CD14-positive monocyte (primary cell): ENCODE data around the gene MDN1. TPM values are rescaled to one million over a fixed set of nuclear protein-coding genes. Genes with fewer than 3 reads are reported as not detected.

Source experiments
- DNase-seq, 3 donors: peaks; one replicate each; pipeline ENCODE4 v3.0.0-alpha.2; 2011 to 2022
- H2AFZ ChIP-seq: 2 replicates; pipeline ENCODE4 v1.6.0; 2012; ENCODE audit warnings: mild to moderate bottlenecking, low read depth, low read length, inconsistent platforms; ENCODE audit not compliant: insufficient read depth, poor library complexity, severe bottlenecking
- H3K27ac ChIP-seq, 2 donors: 1 replicate in 1 of 2; 2 replicates in 1 of 2; pipeline ENCODE4 v1.5.1; 2012 to 2013; ENCODE audit warnings: low read length in 2 of 2, control low read depth in 1 of 2, inconsistent platforms in 1 of 2, low read depth in 1 of 2, mild to moderate bottlenecking in 1 of 2
- H3K27me3 ChIP-seq, 2 donors: one replicate each; pipeline versions ENCODE4 v1.6.0 to v1.6.1; 2011 to 2013; ENCODE audit warnings: low read length in 2 of 2; ENCODE audit not compliant: control insufficient read depth in 2 of 2, insufficient read depth in 2 of 2
- H3K36me3 ChIP-seq, 2 donors: replicated peaks in 1 of 2; 1 replicate in 1 of 2; 2 replicates in 1 of 2; pipeline versions ENCODE4 v1.5.1 to v1.6.1; 2012 to 2013; ENCODE audit warnings: low read length in 2 of 2, control low read depth in 1 of 2, inconsistent platforms in 1 of 2, mild to moderate bottlenecking in 1 of 2; ENCODE audit not compliant: insufficient read depth in 2 of 2, control insufficient read depth in 1 of 2
- H3K4me1 ChIP-seq, 2 donors: 1 replicate in 1 of 2; 2 replicates in 1 of 2; pipeline versions ENCODE4 v1.5.1 to v1.6.1; 2012 to 2013; ENCODE audit warnings: low read length in 2 of 2, control low read depth in 1 of 2, inconsistent platforms in 1 of 2, mild to moderate bottlenecking in 1 of 2, moderate library complexity in 1 of 2; ENCODE audit not compliant: insufficient read depth in 2 of 2, control insufficient read depth in 1 of 2
- H3K4me2 ChIP-seq: replicated peaks from 2 replicates; pipeline ENCODE3; 2012; ENCODE audit warnings: low read length, moderate library complexity, mild to moderate bottlenecking; ENCODE audit not compliant: poor library complexity, severe bottlenecking; ENCODE audit errors: extremely low read depth
- H3K4me3 ChIP-seq, 3 experiments: fragments of 200-600 bp in 1 of 3; sonication (generic) in 1 of 3; replicated peaks in 1 of 3; 1 replicate in 2 of 3; 2 replicates in 1 of 3; pipeline ENCODE4 v1.5.1; 2011 to 2013; ENCODE audit warnings: low read length in 3 of 3, mild to moderate bottlenecking in 3 of 3, control low read depth in 2 of 3, low read depth in 2 of 3, inconsistent platforms in 1 of 3, moderate library complexity in 1 of 3
- H3K79me2 ChIP-seq: 2 replicates; pipeline ENCODE4 v1.6.0; 2012; ENCODE audit warnings: mild to moderate bottlenecking, control low read depth, inconsistent platforms, low read length, moderate library complexity; ENCODE audit not compliant: insufficient read depth
- H3K9ac ChIP-seq: 2 replicates; pipeline ENCODE4 v1.6.0; 2017; ENCODE audit warnings: low read length, mild to moderate bottlenecking; ENCODE audit not compliant: insufficient read depth, poor library complexity, severe bottlenecking
- H3K9me3 ChIP-seq, 2 donors: replicated peaks in 1 of 2; 1 replicate in 1 of 2; 2 replicates in 1 of 2; pipeline versions ENCODE4 v1.5.1 to v1.6.1; 2012 to 2013; ENCODE audit warnings: low read length in 2 of 2, control low read depth in 1 of 2; ENCODE audit not compliant: control insufficient read depth in 1 of 2, insufficient read depth in 1 of 2
- H4K20me1 ChIP-seq: 2 replicates; pipeline ENCODE4 v1.6.0; 2012; ENCODE audit warnings: mild to moderate bottlenecking, low read length, control low read depth, moderate library complexity; ENCODE audit not compliant: insufficient read depth
- H3K27ac Mint-ChIP-seq, 7 donors: one replicate each; pipeline ENCODE4 v1.8.0; 2020; ENCODE audit warnings: mild to moderate bottlenecking in 7 of 7, mixed read lengths in 7 of 7, moderate library complexity in 6 of 7, inconsistent platforms in 2 of 7
- H3K27me3 Mint-ChIP-seq, 3 donors: one replicate each; pipeline ENCODE4 v1.8.0; 2021 to 2022; ENCODE audit warnings: low read depth in 3 of 3, mild to moderate bottlenecking in 3 of 3, mixed read lengths in 3 of 3, moderate library complexity in 3 of 3, inconsistent platforms in 1 of 3
- H3K36me3 Mint-ChIP-seq, 2 donors: one replicate each; pipeline ENCODE4 v1.8.0; 2020; ENCODE audit warnings: mixed read lengths in 2 of 2, inconsistent platforms in 1 of 2, mild to moderate bottlenecking in 1 of 2
- H3K4me1 Mint-ChIP-seq: one replicate; pipeline ENCODE4 v1.8.0; 2020; ENCODE audit warnings: mild to moderate bottlenecking, mixed read lengths
- H3K4me3 Mint-ChIP-seq, 2 donors: one replicate each; pipeline ENCODE4 v1.8.0; 2020; ENCODE audit warnings: mild to moderate bottlenecking in 2 of 2, mixed read lengths in 2 of 2, moderate library complexity in 1 of 2
- H3K9me3 Mint-ChIP-seq, 7 donors: one replicate each; pipeline ENCODE4 v1.8.0; 2020 to 2022; ENCODE audit warnings: mixed read lengths in 7 of 7, mild to moderate bottlenecking in 6 of 7, moderate library complexity in 6 of 7, inconsistent platforms in 2 of 7
- WGBS: methylation state at CpG from one replicate; pipeline ENCODE4 v1.1.5; 2013; ENCODE audit warnings: missing lambda C conversion rate; ENCODE audit not compliant: insufficient coverage; 5-methylcytosine and 5-hydroxymethylcytosine counted together
- intact Hi-C, 2 donors: fragments of 100-400 bp; cut with micrococcal nuclease; formaldehyde crosslinking; loops; one replicate each; pipeline versions ENCODE4 v1.15.0 to v1.15.1; 2023
- polyA plus RNA-seq, 3 donors: library from polyadenylated mRNA; depleted of rRNA in 1 of 3; unstranded in 2 of 3; stranded (reverse) in 1 of 3; fragments of 300-500 nt in 2 of 3; fragments of >200 nt in 1 of 3; fragmentation: Illumina TruSeq in 2 of 3; gene quantifications; 1 replicate in 2 of 3; 2 replicates in 1 of 3; pipeline ENCODE4 v1.2.3, GENCODE V29; 2012 to 2021
- TF ChIP-seq, protein P1 (sequence below): fragments of 200-600 bp; IDR thresholded peaks from one replicate; pipeline ENCODE4 v1.8.0; 2022; ENCODE audit warnings: antibody characterized with exemption, mild to moderate bottlenecking

The MDN1 gene
- polyA plus RNA-seq, 3 donors: 0.61 to 6.6 (median 1.8) TPM

DNA sequence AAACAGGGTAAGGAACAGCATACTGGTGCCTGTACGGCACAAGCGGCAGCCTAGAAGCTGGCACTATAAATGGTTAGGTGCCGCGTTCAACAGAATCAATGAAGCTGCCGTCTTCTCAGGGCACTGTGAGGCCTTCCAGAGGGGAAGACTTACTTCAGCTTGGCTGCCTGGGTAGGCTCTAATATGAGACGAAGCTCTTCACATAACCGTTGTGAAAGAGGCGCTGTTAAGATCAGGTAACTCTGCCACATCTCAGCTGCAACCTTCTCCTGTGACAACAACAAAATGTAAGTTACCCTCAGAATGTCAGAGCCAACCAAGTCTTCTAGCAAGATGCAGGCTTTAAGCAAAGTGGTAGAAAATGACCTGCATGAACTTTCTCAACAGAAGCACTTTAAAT, 169.0 kb downstream of the MDN1 start:
- H3K4me2 ChIP-seq: no peak overlapping the region
- Mint-ChIP-seq H3K4me3 (no peak overlapping the region), H3K27ac (no peak overlapping the region), H3K9me3 (no peaks in the 10 kb centered on the region), H3K27me3 (no peaks in the 10 kb centered on the region), H3K36me3 (peaks cover 67 to 76% of the 10 kb centered on the region in 2 donors), H3K4me1 (no peaks in the 10 kb centered on the region)
- no peak overlapping the region for H3K9ac ChIP-seq
- H3K27ac ChIP-seq: no peak overlapping the region
- H3K4me1 ChIP-seq: no peaks in the 10 kb centered on the region
- no peak overlapping the region for H2AFZ ChIP-seq
- no peaks in the 10 kb centered on the region for H4K20me1 ChIP-seq
- no peak overlapping the region for H3K4me3 ChIP-seq
- WGBS: over 99% methylated on average over 8 of the region's 8 CpGs
- no peaks in the 10 kb centered on the region for H3K79me2 ChIP-seq
- no peak for DNase-seq
- no peaks in the 10 kb centered on the region for H3K9me3 ChIP-seq
- TF ChIP-seq, protein P1, sequence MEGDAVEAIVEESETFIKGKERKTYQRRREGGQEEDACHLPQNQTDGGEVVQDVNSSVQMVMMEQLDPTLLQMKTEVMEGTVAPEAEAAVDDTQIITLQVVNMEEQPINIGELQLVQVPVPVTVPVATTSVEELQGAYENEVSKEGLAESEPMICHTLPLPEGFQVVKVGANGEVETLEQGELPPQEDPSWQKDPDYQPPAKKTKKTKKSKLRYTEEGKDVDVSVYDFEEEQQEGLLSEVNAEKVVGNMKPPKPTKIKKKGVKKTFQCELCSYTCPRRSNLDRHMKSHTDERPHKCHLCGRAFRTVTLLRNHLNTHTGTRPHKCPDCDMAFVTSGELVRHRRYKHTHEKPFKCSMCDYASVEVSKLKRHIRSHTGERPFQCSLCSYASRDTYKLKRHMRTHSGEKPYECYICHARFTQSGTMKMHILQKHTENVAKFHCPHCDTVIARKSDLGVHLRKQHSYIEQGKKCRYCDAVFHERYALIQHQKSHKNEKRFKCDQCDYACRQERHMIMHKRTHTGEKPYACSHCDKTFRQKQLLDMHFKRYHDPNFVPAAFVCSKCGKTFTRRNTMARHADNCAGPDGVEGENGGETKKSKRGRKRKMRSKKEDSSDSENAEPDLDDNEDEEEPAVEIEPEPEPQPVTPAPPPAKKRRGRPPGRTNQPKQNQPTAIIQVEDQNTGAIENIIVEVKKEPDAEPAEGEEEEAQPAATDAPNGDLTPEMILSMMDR: no peak
- intact Hi-C loops: no loop called here
- no peaks in the 10 kb centered on the region for H3K27me3 ChIP-seq
- peaks cover 65 to 94% of the 10 kb centered on the region in 2 donors for H3K36me3 ChIP-seq

DNA sequence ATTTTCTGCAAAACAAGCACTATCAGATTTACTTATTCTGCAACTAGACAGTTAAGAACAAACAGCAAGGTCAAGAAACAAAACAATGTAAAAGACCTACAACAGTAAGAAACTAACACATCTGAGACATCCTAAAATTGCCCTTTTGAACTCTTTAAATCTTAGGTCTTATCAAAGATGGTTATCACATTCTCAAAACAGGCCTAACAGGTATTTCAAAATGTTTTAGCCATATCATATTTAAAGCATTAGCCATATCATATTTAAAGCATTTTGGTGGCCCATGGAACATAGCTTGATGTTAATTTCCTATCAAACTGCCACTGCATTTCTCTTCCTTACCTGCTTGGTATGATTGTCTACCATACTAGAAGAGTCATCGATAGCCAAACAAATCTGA, 169.9 kb downstream of the MDN1 start:
- no peaks in the 10 kb centered on the region for H3K9me3 ChIP-seq

More for the DNA sequence above, 169.9 kb downstream of the MDN1 start:
- Histone ChIP-seq H3K4me1 (no peaks in the 10 kb centered on the region), H3K79me2 (no peaks in the 10 kb centered on the region), H3K27ac (no peak overlapping the region), H3K9ac (no peak overlapping the region), H3K4me2 (no peak overlapping the region), H4K20me1 (no peaks in the 10 kb centered on the region), H3K27me3 (no peaks in the 10 kb centered on the region), H2AFZ (no peak overlapping the region), H3K4me3 (no peak overlapping the region), H3K36me3 (peaks cover 60 to 95% of the 10 kb centered on the region in 2 donors)
- H3K36me3 Mint-ChIP-seq: peaks cover 69 to 75% of the 10 kb centered on the region in 2 donors
- no peaks in the 10 kb centered on the region for H3K27me3 Mint-ChIP-seq
- no CpG with 5 or more reads among the region's 1 CpG for whole genome bisulfite sequencing
- TF ChIP-seq, protein P1: no peak
- H3K4me3 Mint-ChIP-seq: no peak overlapping the region
- no peak overlapping the region for H3K27ac Mint-ChIP-seq
- no peak for DNase-seq
- no peaks in the 10 kb centered on the region for H3K9me3 Mint-ChIP-seq
- H3K4me1 Mint-ChIP-seq: no peaks in the 10 kb centered on the region
- intact Hi-C loops: no loop called here
